Endodermal cell (in vitro differentiated cells): Measurements from ENCODE around the gene SLC17A1. TPM values are rescaled to one million over a fixed set of nuclear protein-coding genes. Genes with fewer than 3 reads are reported as not detected.

Experiments used
- DNase-seq: peaks from one replicate; pipeline ENCODE4 v3.0.0-alpha.2; 2017
- H3K27ac ChIP-seq: 2 replicates; pipeline ENCODE4 v1.5.1; 2013; ENCODE audit warnings: mild to moderate bottlenecking, low read depth, low read length, moderate library complexity
- H3K27me3 ChIP-seq: 2 replicates; pipeline ENCODE4 v1.6.1; 2013; ENCODE audit warnings: mild to moderate bottlenecking, low read length, moderate library complexity; ENCODE audit not compliant: insufficient read depth, control insufficient read depth, poor library complexity, severe bottlenecking
- H3K36me3 ChIP-seq: 2 replicates; pipeline ENCODE4 v1.7.0; 2013; ENCODE audit warnings: mild to moderate bottlenecking, low read length, moderate library complexity; ENCODE audit not compliant: control insufficient read depth, insufficient read depth
- H3K4me1 ChIP-seq: one replicate; pipeline ENCODE4 v1.7.0; 2013; ENCODE audit warnings: low read length; ENCODE audit not compliant: control insufficient read depth, insufficient read depth
- H3K4me3 ChIP-seq: 2 replicates; pipeline ENCODE4 v1.5.1; 2013; ENCODE audit warnings: mild to moderate bottlenecking, low read length, moderate library complexity
- H3K9ac ChIP-seq: 2 replicates; pipeline ENCODE4 v1.6.1; 2013; ENCODE audit warnings: mild to moderate bottlenecking, low read length, moderate library complexity; ENCODE audit not compliant: poor library complexity, severe bottlenecking; ENCODE audit errors: extremely low read depth
- H3K9me3 ChIP-seq: 2 replicates; pipeline ENCODE4 v1.6.1; 2013; ENCODE audit warnings: mild to moderate bottlenecking, low read length, moderate library complexity; ENCODE audit not compliant: control insufficient read depth
- H3K27ac Mint-ChIP-seq: 2 replicates; pipeline ENCODE4 v1.8.0; 2020; ENCODE audit warnings: mixed read lengths
- H3K27me3 Mint-ChIP-seq: 2 replicates; pipeline ENCODE4 v1.8.0; 2021; ENCODE audit warnings: mild to moderate bottlenecking, mixed read lengths; ENCODE audit not compliant: insufficient read depth
- H3K36me3 Mint-ChIP-seq: 2 replicates; pipeline ENCODE4 v1.8.0; 2020; ENCODE audit warnings: low read depth, mixed read lengths
- H3K4me1 Mint-ChIP-seq: 2 replicates; pipeline ENCODE4 v1.8.0; 2020; ENCODE audit warnings: mixed read lengths
- H3K4me3 Mint-ChIP-seq: 2 replicates; pipeline ENCODE4 v1.8.0; 2020; ENCODE audit warnings: mild to moderate bottlenecking, moderate library complexity, mixed read lengths
- H3K9me3 Mint-ChIP-seq: 2 replicates; pipeline ENCODE4 v1.8.0; 2020; ENCODE audit warnings: mild to moderate bottlenecking, mixed read lengths
- CTCF ChIP-seq: fragments of 200-600 bp; sonication (generic); conservative IDR thresholded peaks from 2 replicates; pipeline ENCODE4 v1.5.0; 2021; ENCODE audit warnings: antibody characterized with exemption, mild to moderate bottlenecking
- WGBS, 2 experiments: methylation state at CpG; one replicate each; pipeline versions ENCODE4 v1.1.5 to v1.1.7; 2013; ENCODE audit warnings: missing lambda C conversion rate in 2 of 2, mixed read lengths in 1 of 2; ENCODE audit not compliant: insufficient coverage in 1 of 2, insufficient read length in 1 of 2; 5-methylcytosine and 5-hydroxymethylcytosine counted together
- total RNA-seq, 2 donors: library from RNA; stranded (reverse); fragmentation: NEBNext Ultra II Directional in 1 of 2; extraction: Animal tissue kit (Norgen Biotek cat#: 25700) in 1 of 2; gene quantifications; 2 replicates in 1 of 2; 3 replicates in 1 of 2; pipeline ENCODE4 v1.2.1, GENCODE V29; 2021

SLC17A1 gene
- total RNA-seq, 2 donors from 2014 or later: not detected

- H3K27ac Mint-ChIP-seq: no peak overlapping the region
- no peaks in the 10 kb centered on the region for H3K36me3 Mint-ChIP-seq
- no peaks in the 10 kb centered on the region for H3K36me3 ChIP-seq
- no peak for TF ChIP-seq CTCF
- H3K9me3 Mint-ChIP-seq: no peaks in the 10 kb centered on the region
- no peak overlapping the region for H3K4me3 ChIP-seq
- no peaks in the 10 kb centered on the region for H3K27me3 ChIP-seq
- DNase-seq: no peak
- no peak overlapping the region for H3K9ac ChIP-seq
- no peaks in the 10 kb centered on the region for H3K9me3 ChIP-seq
- H3K4me3 Mint-ChIP-seq: no peak overlapping the region
- H3K27ac ChIP-seq: no peak overlapping the region
- no peaks in the 10 kb centered on the region for H3K27me3 Mint-ChIP-seq
- H3K4me1 ChIP-seq: no peaks in the 10 kb centered on the region
- WGBS, 2 experiments: 98 to 100% methylated on average over 1 of the region's 1 CpG
- no peaks in the 10 kb centered on the region for H3K4me1 Mint-ChIP-seq
Observed at GRCh38 chr6:25755483-25755882, 76.4 kb downstream of the SLC17A1 start.

GRCh38 chr6:25754535-25754934 is 77.3 kb downstream of the SLC17A1 start, which contains the start of gene SLC17A4:
Gene SLC17A4, plus strand, starts transcription at chr6:25754742. Its CDS starts 7,221 bp downstream, at chr6:25761963.
- H3K27me3 ChIP-seq: no peaks in the 10 kb centered on the region
- Mint-ChIP-seq H3K9me3 (no peaks in the 10 kb centered on the region), H3K4me3 (no peak within 1 kb of the TSS)

GRCh38 chr6:25753079-25753478 is 78.8 kb downstream of the SLC17A1 start:
- TF ChIP-seq CTCF: no peak
- Mint-ChIP-seq H3K4me1 (peaks cover 10% of the 10 kb centered on the region), H3K9me3 (no peaks in the 10 kb centered on the region), H3K4me3 (no peak overlapping the region), H3K27ac (no peak overlapping the region), H3K36me3 (no peaks in the 10 kb centered on the region), H3K27me3 (no peaks in the 10 kb centered on the region)
- Histone ChIP-seq H3K4me1 (no peaks in the 10 kb centered on the region), H3K9ac (no peak overlapping the region), H3K9me3 (no peaks in the 10 kb centered on the region), H3K36me3 (no peaks in the 10 kb centered on the region), H3K27me3 (no peaks in the 10 kb centered on the region), H3K4me3 (no peak overlapping the region), H3K27ac (no peak overlapping the region)
- DNase-seq: no peak

More at GRCh38 chr6:25754535-25754934, 77.3 kb downstream of the SLC17A1 start, which contains the start of gene SLC17A4:
- Histone ChIP-seq H3K27ac (no peak within 1 kb of the TSS), H3K4me1 (no peaks in the 10 kb centered on the region), H3K9ac (no peak within 1 kb of the TSS), H3K9me3 (no peaks in the 10 kb centered on the region), H3K4me3 (no peak within 1 kb of the TSS), H3K36me3 (no peaks in the 10 kb centered on the region)
- DNase-seq: no peak
- Mint-ChIP-seq H3K4me1 (no peaks in the 10 kb centered on the region), H3K27me3 (no peaks in the 10 kb centered on the region), H3K36me3 (no peaks in the 10 kb centered on the region), H3K27ac (no peak within 1 kb of the TSS)
- TF ChIP-seq CTCF: no peak
